ENCODE data around the gene MNT. TPM values are rescaled to one million over a fixed set of nuclear protein-coding genes. Genes with fewer than 3 reads are reported as not detected.

MNT gene
- total and polyA plus RNA-seq, 9 of the 15 experiments (the other 6 are each of a cell fraction or from before 2014, with no cell fraction given), result 0.18 to 23.8 (median 5.3) TPM

DNA sequence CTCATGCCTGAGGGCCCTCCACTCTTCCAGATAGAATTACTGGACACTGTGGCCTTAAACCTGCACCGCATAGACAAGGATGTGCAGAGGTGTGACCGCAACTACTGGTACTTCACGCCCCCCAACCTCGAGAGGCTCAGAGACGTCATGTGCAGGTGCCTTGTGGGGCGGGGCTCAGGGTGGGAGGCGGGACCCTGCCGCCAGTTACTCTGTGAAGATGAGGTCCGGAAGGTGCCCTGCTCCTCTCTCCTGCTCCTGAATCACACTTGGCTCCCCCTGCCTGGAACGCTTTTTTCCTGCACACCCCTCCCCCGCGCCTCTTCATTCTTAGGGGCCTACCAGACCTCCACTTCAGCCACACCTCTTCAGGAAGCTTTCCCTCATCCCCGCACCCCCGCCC lies 24.8 kb downstream of the MNT start (continued):
- TF ChIP-seq, protein P1, sequence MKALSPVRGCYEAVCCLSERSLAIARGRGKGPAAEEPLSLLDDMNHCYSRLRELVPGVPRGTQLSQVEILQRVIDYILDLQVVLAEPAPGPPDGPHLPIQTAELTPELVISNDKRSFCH (CRISPR knock-in tag; IDR thresholded peaks at IDR 0.05), result no peak
- TF ChIP-seq, protein P1 (tag; IDR thresholded peaks at IDR 0.05), result no peak
- TF ChIP-seq CHD1 (IDR thresholded peaks at IDR 0.05; ENCODE audit: low read length) (no peak), MYC (IDR thresholded peaks at IDR 0.05; ENCODE audit: low read depth, low read length) (no peak), MYC (CRISPR knock-in tag; IDR thresholded peaks at IDR 0.05; ENCODE audit: borderline replicate concordance, low read depth) (no peak), JUND (IDR thresholded peaks at IDR 0.05; ENCODE audit: borderline replicate concordance, low read depth, low read length) (no peak), JUND (tag; IDR thresholded peaks at IDR 0.05; ENCODE audit: borderline replicate concordance, low read depth, low read length) (no peak), ZNF316 (IDR thresholded peaks at IDR 0.05) (no peak), ZZZ3 (IDR thresholded peaks at IDR 0.05) (no peak)
- TF ChIP-seq, protein P2, sequence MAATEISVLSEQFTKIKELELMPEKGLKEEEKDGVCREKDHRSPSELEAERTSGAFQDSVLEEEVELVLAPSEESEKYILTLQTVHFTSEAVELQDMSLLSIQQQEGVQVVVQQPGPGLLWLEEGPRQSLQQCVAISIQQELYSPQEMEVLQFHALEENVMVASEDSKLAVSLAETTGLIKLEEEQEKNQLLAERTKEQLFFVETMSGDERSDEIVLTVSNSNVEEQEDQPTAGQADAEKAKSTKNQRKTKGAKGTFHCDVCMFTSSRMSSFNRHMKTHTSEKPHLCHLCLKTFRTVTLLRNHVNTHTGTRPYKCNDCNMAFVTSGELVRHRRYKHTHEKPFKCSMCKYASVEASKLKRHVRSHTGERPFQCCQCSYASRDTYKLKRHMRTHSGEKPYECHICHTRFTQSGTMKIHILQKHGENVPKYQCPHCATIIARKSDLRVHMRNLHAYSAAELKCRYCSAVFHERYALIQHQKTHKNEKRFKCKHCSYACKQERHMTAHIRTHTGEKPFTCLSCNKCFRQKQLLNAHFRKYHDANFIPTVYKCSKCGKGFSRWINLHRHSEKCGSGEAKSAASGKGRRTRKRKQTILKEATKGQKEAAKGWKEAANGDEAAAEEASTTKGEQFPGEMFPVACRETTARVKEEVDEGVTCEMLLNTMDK (IDR thresholded peaks at IDR 0.05; ENCODE audit: borderline replicate concordance, insufficient read depth, low read depth, low read length, poor library complexity, severe bottlenecking), result no peak

Measured in K562 (cell line).